ENCODE data around the gene FAM124A. TPM values are rescaled to one million over a fixed set of nuclear protein-coding genes. Genes with fewer than 3 reads are reported as not detected.

FAM124A gene
- total RNA-seq, 2 experiments from 2014 or later: 0.07 to 0.25 TPM

DNA sequence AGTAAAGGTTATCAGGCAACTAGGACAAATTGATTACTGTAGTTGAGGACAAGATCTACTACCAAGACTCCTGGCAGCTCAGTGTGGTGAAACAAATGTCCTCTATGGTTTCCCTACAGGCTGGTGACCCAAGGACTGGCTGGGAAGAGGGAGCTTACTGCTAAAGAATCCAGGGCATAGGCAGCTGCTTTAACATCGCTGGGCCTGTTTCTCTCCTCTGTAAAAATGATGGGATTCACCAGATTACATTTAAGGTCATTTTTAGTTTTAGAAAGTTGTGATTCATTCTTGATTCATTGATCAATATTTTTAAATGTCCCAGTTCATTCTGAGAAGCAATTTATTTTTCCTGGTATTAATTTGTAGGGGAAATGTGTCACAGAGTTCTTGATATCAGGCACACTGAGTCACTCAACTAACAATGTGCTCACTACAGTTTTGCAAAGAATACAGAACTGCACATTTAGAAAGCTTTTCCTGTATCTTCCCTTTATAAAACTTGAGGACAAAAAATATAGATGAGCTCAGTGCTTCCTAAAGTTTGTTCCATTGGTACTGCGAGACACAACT, 19.6 kb upstream of the FAM124A start:
- CTCF ChIA-PET: interaction anchor here (1.4 kb wide), 1 partner anchor 84 kb away, joined by 6 read pairs; no protein-coding TSS in a partner anchor
- Mint-ChIP-seq H3K4me1 (ENCODE audit: low read depth) (peaks cover 6% of the 10 kb centered on the region), H3K4me3 (no peak overlapping the region), H3K27ac (no peak overlapping the region), H3K27me3 (peaks cover 16% of the 10 kb centered on the region), H3K36me3 (ENCODE audit: low read depth) (no peaks in the 10 kb centered on the region), H3K9me3 (peaks cover 4% of the 10 kb centered on the region)
- POLR2A ChIA-PET: no interaction called here
- TF ChIP-seq, protein P1, sequence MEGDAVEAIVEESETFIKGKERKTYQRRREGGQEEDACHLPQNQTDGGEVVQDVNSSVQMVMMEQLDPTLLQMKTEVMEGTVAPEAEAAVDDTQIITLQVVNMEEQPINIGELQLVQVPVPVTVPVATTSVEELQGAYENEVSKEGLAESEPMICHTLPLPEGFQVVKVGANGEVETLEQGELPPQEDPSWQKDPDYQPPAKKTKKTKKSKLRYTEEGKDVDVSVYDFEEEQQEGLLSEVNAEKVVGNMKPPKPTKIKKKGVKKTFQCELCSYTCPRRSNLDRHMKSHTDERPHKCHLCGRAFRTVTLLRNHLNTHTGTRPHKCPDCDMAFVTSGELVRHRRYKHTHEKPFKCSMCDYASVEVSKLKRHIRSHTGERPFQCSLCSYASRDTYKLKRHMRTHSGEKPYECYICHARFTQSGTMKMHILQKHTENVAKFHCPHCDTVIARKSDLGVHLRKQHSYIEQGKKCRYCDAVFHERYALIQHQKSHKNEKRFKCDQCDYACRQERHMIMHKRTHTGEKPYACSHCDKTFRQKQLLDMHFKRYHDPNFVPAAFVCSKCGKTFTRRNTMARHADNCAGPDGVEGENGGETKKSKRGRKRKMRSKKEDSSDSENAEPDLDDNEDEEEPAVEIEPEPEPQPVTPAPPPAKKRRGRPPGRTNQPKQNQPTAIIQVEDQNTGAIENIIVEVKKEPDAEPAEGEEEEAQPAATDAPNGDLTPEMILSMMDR (IDR thresholded peaks at IDR 0.05): no peak
- intact Hi-C loops (cut with micrococcal nuclease): no loop called here
- DNase-seq (no peak), ATAC-seq (peak; percentile 10)

DNA sequence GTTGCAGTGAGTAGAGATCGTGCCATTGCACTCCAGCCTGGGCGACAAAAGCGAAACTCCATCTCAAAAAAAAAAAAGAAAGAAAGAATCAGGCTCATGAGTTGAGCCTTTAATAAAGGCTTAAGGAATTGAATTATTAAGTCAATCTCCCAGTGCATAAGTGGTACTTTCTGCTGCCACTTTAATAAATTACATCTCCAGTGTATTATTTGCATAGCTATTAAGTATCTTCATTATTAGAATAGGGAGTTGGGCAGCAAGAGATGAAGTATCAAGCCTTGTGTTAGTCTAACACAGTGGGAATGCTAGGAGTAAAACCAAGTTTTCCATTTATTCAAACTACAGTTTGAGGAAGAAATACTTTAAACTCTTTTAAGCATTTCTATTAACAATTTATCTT, 15.6 kb upstream of the FAM124A start:
- intact Hi-C loops (cut with micrococcal nuclease): no loop called here
- peaks cover 6% of the 10 kb centered on the region for H3K4me1 Mint-ChIP-seq (ENCODE audit: low read depth)
- ATAC-seq (no peak), DNase-seq (no peak)
- no peak overlapping the region for H3K27ac Mint-ChIP-seq
- ChIA-PET CTCF (no interaction called here), POLR2A (no interaction called here)
- TF ChIP-seq, protein P1 (IDR thresholded peaks at IDR 0.05): no peak
- no peaks in the 10 kb centered on the region for H3K9me3 Mint-ChIP-seq
- H3K36me3 Mint-ChIP-seq (ENCODE audit: low read depth): no peaks in the 10 kb centered on the region
- H3K4me3 Mint-ChIP-seq: no peak overlapping the region
- H3K27me3 Mint-ChIP-seq: peaks cover 32% of the 10 kb centered on the region

DNA sequence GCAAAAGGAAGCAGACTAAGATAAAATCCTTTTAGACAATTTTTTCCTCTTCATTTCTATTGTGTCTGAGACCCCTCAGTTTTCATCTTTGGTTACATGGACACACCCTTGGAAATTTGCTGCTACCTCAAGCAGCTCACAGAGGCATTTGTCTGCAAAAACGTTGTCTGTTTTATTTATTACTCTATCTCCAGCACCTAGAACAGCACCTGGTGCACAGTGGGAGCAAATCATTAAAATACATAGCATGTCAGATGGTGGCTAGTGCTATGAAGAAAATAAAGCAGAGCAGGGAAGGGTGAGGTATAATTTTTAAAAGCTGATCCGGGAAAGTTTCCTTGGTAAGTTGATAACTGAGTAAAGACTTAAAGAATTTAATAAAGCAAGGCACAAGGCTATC, 14.3 kb upstream of the FAM124A start:
- DNase-seq (no peak), ATAC-seq (no peak)
- no peaks in the 10 kb centered on the region for H3K9me3 Mint-ChIP-seq
- no peak overlapping the region for H3K27ac Mint-ChIP-seq
- POLR2A ChIA-PET: no interaction called here
- CTCF ChIA-PET: interaction anchor here (1.4 to 2.1 kb wide), 2 partner anchors 11 to 79 kb away, joined by 3 to 5 read pairs; no protein-coding TSS in a partner anchor
- H3K36me3 Mint-ChIP-seq (ENCODE audit: low read depth): no peaks in the 10 kb centered on the region
- intact Hi-C loops (cut with micrococcal nuclease): no loop called here
- TF ChIP-seq, protein P1 (IDR thresholded peaks at IDR 0.05): no peak
- no peak overlapping the region for H3K4me3 Mint-ChIP-seq
- H3K27me3 Mint-ChIP-seq: peaks cover 38% of the 10 kb centered on the region
- peaks cover 4% of the 10 kb centered on the region for H3K4me1 Mint-ChIP-seq (ENCODE audit: low read depth)

DNA sequence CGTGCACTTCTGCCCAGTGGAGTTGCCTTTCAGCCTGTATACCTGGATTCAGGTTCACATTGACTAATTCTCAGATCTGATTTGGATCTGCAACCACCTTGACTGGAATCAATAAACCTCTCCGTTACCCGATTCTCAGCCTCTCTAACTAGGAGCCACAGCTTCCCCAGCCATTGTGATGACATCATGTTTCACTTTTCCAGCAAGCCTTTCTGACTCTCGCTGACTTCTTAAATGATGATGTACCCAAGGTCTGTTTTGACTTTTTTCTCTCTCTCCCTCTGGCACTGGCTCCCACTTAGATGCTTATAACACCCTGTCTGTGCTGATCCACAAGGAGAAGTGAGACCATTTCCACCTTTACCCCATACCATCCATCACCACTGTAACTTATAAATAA, 13.5 kb upstream of the FAM124A start:
- ATAC-seq: no peak
- peaks cover 37% of the 10 kb centered on the region for H3K27me3 Mint-ChIP-seq

DNA sequence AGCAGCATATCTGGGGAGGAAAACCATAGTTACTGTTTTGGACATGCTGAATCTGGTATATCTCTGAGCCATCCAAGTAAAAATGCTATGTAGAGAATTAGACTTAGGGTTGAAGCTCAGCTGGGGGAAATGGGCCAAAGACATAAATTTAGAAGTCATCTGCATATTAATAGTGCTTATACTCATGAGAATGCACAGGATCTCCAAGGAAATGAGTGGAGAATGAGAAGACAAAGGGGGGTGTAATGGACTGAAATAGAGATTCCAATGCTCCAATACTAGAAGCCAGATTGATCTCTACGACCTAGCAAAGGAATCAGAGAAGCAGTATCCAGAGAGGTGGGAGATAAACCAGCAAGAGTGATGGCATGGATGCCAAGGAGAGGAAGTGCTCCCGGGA, 10.3 kb upstream of the FAM124A start:
- intact Hi-C loops (cut with micrococcal nuclease): no loop called here
- Mint-ChIP-seq H3K9me3 (no peaks in the 10 kb centered on the region), H3K4me1 (ENCODE audit: low read depth) (no peaks in the 10 kb centered on the region), H3K27me3 (peaks cover 45% of the 10 kb centered on the region), H3K36me3 (ENCODE audit: low read depth) (no peaks in the 10 kb centered on the region), H3K27ac (no peak overlapping the region), H3K4me3 (no peak overlapping the region)
- ATAC-seq: no peak
- CTCF ChIA-PET: no interaction called here
- TF ChIP-seq, protein P1 (IDR thresholded peaks at IDR 0.05): no peak
- POLR2A ChIA-PET: no interaction called here
- DNase-seq: no peak

More for the DNA sequence above, 13.5 kb upstream of the FAM124A start:
- H3K9me3 Mint-ChIP-seq: no peaks in the 10 kb centered on the region
- intact Hi-C loops (cut with micrococcal nuclease): no loop called here
- CTCF ChIA-PET: interaction anchor here (1.4 to 2.1 kb wide), 2 partner anchors 12 to 78 kb away, joined by 3 to 5 read pairs; no protein-coding TSS in a partner anchor
- POLR2A ChIA-PET: no interaction called here
- TF ChIP-seq, protein P1 (IDR thresholded peaks at IDR 0.05): no peak
- no peak overlapping the region for H3K27ac Mint-ChIP-seq
- H3K36me3 Mint-ChIP-seq (ENCODE audit: low read depth): no peaks in the 10 kb centered on the region
- H3K4me3 Mint-ChIP-seq: no peak overlapping the region
- DNase-seq: no peak
- H3K4me1 Mint-ChIP-seq (ENCODE audit: low read depth): no peaks in the 10 kb centered on the region

Measured in activated CD8-positive, alpha-beta T cell treated with anti-CD3 and anti-CD28 coated beads for 36 hours (primary cell).